CD4-positive, alpha-beta T cell treated with Interleukin-1 beta for 1 hour (primary cell): Measurements from ENCODE around the gene PSKH1.

Experiments used
- DNase-seq, 2 donors: peaks; one replicate each; pipeline ENCODE4 v3.0.0-alpha.2; 2020 to 2022

The PSKH1 gene

GRCh38 chr16:67868290-67868689 lies 24.8 kb upstream of the PSKH1 start:
- DNase-seq: no peak

DNA sequence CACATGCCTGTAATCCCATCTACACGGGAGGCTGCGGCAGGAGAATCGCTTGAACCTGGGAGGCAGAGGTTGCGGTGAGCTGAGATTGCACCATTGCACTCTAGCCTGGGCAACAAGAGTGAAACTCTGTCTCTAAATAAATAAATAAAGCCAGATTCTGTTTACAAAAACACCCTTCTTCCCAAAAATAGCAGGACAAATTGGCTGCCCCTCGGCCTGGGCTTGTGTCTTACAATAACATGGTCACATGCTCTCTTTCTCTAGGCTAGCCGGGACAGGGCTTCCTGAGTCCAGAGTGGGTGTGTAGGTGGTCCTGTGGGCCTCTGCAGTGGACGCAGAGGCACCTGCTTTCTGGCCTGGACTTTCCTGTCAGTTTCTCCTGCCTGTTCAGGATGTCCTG lies 23.4 kb upstream of the PSKH1 start:
- DNase-seq: no peak

DNA sequence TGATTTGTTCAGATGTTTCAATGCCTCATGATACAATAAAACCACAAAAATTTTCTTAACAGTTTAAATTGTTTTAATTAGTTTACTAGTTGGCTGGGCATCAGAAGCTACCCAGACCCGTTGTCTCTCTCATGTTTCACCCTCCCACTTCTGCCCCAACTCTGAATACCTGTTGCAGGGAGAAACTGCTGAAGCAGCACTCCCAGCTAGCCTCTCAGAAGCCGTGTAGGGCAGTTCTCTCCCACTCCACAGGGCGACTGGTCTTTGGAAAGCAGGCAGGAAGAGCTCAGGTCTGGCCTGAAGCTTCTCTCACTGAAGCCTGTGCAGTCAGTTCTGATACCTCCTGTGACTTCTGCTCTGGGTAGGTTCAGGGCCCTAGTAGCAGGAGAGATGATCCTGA lies 21.8 kb upstream of the PSKH1 start:
- no peak for DNase-seq

GRCh38 chr16:67872131-67872630 lies 20.9 kb upstream of the PSKH1 start:
- DNase-seq: no peak

- peak; percentile 87 to 91 for DNase-seq
These were observed 20.2 kb upstream of the PSKH1 start, which contains the start of gene EDC4 for GRCh38 chr16:67872631-67873434. Gene EDC4, plus strand, starts transcription at chr16:67873052. Its CDS starts 210 bp downstream, at chr16:67873262.

- DNase-seq: no peak
These were observed 19.4 kb upstream of the PSKH1 start for GRCh38 chr16:67873435-67874370.

DNA sequence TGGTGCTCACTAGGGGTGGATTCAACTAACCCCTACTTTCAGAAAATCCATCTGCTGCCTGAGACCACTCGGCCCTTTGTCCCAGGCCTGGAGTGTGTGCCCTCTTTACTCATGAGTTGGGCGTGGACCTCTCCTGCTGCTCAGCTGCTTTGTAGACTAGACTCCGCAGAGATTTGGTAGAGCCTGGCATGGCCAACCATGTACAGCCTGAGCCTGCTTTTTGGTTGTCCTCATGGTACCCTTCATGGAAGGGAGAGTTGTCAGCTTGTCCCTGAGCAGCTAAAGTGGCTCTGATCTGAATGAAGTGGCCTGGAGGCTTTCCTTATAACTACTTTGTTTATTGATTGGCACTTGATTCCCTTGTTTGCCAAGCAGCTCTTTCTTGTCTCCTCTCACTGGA lies 18.7 kb upstream of the PSKH1 start:
- no peak for DNase-seq

GRCh38 chr16:67877064-67877463 lies 16.0 kb upstream of the PSKH1 start:
- DNase-seq: no peak

DNA sequence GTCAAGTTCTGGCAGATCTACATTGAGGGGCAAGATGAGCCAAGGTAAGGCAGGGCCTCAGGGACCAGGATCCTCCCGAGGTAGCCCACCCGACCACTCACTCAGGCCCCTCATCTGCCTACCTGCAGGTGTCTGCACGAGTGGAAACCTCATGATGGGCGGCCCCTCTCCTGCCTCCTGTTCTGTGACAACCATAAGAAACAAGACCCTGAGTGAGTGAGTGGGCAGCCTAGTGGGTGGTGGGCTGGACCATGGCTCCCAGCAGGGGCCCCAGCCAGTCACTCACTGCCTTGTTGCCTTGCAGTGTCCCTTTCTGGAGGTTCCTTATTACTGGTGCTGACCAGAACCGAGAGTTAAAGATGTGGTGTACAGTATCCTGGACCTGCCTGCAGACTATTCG lies 14.8 kb upstream of the PSKH1 start:
- DNase-seq: no peak

GRCh38 chr16:67878846-67879245 lies 14.2 kb upstream of the PSKH1 start:
- no peak for DNase-seq

- no peak for DNase-seq
These were observed 13.6 kb upstream of the PSKH1 start for GRCh38 chr16:67879462-67879861.

GRCh38 chr16:67879936-67880335 lies 13.1 kb upstream of the PSKH1 start:
- DNase-seq: no peak

GRCh38 chr16:67880584-67880983 lies 12.5 kb upstream of the PSKH1 start:
- DNase-seq: no peak

DNA sequence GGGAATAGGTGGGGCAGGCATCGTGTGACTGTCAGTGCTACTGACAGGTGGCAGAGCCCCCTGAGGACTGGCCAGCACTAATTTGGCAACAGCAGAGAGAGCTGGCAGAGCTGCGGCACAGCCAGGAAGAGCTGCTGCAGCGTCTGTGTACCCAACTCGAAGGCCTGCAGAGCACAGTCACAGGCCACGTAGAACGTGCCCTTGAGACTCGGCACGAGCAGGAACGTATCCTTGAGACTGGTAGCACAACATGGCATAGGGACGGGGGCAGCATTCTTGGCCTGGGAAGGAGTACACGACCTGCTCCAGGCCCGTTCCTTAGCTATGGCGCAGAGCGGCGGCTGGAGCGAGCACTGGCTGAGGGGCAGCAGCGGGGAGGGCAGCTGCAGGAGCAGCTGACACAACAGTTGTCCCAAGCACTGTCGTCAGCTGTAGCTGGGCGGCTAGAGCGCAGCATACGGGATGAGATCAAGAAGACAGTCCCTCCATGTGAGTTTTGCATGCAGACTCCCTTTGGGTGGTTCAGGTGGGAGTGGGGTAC lies 11.4 kb upstream of the PSKH1 start:
- no peak for DNase-seq

DNA sequence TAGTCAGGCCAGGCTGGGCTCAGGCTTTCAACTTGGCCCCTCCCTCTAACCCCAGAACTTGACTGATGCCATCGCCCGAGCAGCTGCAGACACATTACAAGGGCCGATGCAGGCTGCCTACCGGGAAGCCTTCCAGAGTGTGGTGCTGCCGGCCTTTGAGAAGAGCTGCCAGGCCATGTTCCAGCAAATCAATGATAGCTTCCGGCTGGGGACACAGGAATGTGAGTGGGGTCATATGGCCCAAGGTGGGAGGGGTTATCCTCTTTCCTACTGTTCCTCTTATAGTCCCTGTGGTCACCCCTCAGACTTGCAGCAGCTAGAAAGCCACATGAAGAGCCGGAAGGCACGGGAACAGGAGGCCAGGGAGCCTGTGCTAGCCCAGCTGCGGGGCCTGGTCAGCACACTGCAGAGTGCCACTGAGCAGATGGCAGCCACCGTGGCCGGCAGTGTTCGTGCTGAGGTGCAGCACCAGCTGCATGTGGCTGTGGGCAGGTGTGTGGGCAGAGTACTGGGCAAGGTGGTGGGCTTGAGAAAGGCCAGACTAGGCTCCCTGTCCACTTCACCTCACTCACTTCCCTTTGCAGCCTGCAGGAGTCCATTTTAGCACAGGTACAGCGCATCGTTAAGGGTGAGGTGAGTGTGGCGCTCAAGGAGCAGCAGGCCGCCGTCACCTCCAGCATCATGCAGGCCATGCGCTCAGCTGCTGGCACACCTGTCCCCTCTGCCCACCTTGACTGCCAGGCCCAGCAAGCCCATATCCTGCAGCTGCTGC lies 10.5 kb upstream of the PSKH1 start:
- no peak for DNase-seq

- DNase-seq: no peak
These were observed 9.7 kb upstream of the PSKH1 start for GRCh38 chr16:67883146-67883871.

DNA sequence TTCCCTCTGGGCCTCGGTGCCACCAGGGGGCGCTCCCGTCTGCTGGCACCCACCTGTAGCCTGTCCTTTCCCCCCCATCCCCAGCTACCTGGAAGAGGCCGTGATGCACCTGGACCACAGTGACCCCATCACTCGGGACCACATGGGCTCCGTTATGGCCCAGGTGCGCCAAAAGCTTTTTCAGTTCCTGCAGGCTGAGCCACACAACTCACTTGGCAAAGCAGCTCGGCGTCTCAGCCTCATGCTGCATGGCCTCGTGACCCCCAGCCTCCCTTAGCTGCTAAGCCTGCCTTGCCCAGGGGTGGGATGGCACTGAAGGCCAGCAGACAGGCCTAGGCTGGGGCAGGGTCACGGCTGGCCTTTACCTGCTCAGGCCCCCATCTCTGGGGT lies 9.2 kb upstream of the PSKH1 start:
- peak; percentile 71 to 74 for DNase-seq

DNA sequence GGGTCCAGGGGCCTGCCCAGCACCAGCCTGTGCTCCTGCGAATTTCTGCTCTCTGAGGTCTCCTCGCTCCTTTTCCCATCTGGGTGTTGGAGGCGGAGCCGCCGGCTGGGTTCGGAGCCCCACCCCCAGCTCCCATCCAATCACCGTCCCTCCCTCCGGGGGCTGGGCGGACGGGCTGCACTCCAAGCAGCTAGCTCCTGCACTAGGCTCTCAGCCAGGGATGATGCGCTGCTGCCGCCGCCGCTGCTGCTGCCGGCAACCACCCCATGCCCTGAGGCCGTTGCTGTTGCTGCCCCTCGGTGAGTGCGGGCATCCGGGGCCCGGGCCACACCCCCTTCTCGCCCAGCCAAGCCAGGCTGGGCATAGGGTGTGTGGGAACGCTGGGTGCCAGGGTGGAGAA lies 8.4 kb upstream of the PSKH1 start, which contains the start of gene NRN1L:
Gene NRN1L (plus strand): TSS at position 202 of the 400 bp plus-strand sequence. CDS start 19 bp downstream, at position 221.
- no peak for DNase-seq

DNA sequence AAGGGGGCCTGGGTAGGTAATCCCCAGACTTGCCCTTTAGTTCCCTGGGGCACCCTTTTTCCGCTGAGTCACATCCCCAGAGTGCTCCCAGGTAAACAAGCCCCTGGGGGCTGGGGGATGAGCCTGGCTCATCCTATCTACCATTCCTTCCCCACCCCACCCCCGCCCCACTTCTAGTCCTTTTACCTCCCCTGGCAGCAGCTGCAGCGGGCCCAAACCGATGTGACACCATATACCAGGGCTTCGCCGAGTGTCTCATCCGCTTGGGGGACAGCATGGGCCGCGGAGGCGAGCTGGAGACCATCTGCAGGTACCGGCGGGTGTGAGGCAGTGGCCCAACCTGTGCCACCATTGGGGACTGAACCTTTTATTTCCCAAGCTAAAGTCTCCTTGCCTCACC lies 7.5 kb upstream of the PSKH1 start:
- no peak for DNase-seq

DNA sequence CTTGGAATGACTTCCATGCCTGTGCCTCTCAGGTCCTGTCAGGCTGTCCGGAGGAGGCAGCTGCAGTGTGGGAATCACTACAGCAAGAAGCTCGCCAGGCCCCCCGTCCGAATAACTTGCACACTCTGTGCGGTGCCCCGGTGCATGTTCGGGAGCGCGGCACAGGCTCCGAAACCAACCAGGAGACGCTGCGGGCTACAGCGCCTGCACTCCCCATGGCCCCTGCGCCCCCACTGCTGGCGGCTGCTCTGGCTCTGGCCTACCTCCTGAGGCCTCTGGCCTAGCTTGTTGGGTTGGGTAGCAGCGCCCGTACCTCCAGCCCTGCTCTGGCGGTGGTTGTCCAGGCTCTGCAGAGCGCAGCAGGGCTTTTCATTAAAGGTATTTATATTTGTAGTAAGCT lies 7.1 kb upstream of the PSKH1 start:
- no peak for DNase-seq

- no peak for DNase-seq
These were observed 6.7 kb upstream of the PSKH1 start for GRCh38 chr16:67886387-67886786.

DNA sequence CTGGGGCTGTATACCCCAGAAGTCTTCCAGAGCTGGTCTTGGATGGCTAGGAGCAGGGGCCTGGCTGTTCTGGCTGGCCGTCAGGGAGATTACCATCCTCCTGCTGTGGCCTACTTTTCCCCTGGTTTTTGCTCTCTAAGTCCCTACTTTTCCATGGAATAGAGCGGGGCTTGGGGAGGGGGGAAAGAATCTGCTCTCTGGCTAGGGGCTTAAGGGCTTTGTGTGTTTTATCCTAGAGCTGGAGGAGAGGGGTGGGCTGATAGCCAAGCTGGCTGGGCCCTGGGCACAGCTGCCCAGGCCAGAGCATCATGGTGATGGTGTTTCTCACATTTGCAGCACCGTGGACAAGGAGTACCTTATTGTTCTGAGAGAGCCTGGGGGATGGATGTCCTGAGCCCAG lies 4.7 kb upstream of the PSKH1 start:
- DNase-seq: no peak
